Stimulated activated CD4-positive, alpha-beta T cell treated with anti-CD3 and anti-CD28 coated beads, TNF-alpha, amount 100 ng/mL, for 4 hours (primary cell): ENCODE results near the gene ACAN.

Source experiments
- DNase-seq, 3 experiments: peaks; one replicate each; pipeline ENCODE4 v3.0.0-alpha.2; 2020; ENCODE audit warnings: low read depth in 3 of 3

Gene ACAN

DNA sequence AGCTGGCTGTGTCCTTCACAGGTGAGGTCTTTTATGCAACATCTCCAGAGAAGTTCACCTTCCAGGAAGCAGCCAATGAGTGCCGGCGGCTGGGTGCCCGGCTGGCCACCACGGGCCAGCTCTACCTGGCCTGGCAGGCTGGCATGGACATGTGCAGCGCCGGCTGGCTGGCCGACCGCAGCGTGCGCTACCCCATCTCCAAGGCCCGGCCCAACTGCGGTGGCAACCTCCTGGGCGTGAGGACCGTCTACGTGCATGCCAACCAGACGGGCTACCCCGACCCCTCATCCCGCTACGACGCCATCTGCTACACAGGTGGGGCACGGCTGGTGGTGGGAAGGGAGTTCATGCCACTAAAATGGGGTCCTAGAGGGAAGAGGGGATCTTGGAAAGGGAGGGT is 40.1 kb downstream of the ACAN start:
- DNase-seq = no peak

DNA sequence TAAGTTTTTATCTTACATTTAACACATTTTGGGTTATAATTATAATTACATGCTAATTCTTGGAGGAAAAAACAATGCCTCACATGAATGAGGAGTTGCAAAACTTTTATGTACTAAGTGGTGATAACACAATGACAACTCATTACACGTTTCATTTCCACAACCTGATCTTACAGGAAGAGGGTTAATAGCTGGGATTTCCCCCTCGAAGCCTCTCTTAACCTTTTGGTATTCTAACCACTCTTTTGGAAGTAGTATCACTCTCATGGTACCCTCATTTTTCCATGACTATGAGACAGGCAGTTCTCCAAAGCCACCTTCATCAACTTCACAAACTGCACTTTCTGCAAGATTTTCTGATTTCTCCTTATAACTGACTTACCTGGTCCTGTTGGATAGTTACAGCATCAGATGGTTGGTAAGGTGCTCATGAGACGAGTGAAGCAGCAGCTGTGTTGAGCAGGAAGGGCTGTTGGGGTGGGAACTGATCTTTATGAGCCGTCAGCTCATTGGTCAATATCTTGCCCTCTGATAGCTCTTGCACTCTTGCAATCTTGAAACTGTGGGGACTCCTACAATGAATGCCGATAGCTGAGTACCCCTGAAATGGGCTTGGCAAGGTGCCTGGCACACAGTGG is 41.6 kb downstream of the ACAN start:
- DNase-seq = no peak

DNA sequence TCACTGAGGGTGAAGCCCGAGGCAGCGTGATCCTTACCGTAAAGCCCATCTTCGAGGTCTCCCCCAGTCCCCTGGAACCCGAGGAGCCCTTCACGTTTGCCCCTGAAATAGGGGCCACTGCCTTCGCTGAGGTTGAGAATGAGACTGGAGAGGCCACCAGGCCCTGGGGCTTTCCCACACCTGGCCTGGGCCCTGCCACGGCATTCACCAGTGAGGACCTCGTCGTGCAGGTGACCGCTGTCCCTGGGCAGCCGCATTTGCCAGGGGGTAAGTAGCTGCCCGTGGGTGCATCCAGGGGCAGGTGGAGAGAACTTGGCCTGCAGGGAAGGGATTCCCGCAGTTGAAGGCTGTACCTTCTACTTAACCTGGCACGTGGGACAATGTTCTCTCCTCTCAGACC is 42.4 kb downstream of the ACAN start:
- no peak for DNase-seq

DNA sequence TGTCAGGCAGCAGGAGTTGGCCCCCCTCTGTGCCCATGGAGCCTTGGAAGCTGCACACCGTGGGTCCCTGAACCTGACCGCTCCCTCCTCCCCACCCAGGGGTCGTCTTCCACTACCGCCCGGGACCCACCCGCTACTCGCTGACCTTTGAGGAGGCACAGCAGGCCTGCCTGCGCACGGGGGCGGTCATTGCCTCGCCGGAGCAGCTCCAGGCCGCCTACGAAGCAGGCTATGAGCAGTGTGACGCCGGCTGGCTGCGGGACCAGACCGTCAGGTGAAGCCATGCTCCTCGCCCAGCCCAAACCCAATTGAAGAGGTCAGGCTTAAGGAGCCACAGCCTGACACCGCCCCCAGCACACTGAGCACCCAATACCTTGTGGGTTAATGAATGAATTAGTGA is 43.9 kb downstream of the ACAN start:
- no peak for DNase-seq

DNA sequence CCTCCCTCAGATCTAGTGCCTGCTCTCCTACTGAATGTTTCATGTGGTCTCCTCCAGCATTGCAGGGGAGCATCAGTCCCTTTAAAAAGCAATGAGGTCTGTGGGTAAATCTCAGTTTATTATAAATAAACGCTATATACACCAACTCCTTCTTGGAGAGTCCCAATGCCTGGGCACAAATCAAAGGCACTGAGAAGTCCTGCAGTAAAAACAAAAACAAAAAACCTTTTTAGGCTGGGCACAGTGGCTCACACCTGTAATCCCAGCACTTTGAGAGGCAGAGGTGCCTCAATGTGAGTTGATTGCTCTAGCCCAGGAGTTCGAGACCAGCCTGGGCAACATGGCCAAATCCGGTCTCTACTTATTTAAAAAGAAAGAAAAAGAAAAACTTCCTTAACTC is 45.0 kb downstream of the ACAN start:
- no peak for DNase-seq

DNA sequence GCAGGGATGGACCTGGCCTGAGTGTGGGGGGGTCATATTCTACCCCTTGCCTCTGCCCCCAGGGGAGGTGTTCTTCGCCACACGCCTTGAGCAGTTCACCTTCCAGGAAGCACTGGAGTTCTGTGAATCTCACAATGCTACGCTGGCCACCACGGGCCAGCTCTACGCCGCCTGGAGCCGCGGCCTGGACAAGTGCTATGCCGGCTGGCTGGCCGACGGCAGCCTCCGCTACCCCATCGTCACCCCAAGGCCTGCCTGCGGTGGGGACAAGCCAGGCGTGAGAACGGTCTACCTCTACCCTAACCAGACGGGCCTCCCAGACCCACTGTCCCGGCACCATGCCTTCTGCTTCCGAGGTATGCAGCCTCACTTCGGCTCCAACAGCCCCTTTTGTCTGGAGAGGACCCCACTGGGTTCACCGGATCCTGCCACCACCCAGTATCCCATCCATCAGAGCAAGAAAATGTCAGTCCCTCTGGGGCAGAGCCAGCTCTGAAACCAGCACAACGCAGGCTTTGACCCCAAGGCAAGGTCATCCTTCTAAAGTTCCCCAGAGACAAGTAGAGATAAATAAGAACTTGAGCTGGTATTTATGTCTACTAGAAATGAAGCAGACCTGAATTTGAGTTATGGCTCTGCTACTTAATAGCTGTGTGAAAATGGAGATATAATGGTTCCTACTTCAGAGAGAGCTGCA is 46.3 kb downstream of the ACAN start:
- DNase-seq = no peak

DNA sequence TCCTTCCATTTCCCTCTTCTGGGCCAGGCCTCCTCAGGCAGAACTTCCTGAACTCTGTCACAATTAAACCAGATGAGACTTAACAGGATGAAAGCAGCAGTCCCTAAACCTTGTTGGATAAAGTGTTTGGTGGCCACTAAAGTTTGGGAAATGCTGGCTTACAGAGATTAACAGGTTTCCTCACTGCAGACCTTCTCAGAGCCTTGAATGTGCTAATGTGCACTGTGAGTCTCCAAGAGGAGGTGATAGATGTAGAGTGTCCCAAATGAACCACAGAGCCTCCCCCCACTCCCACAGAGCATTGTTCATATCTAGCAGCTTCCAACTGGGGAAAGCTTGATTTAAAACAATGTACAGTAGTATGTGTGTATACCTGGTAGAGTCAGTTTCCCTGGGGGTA is 49.2 kb downstream of the ACAN start:
- no peak for DNase-seq

DNA sequence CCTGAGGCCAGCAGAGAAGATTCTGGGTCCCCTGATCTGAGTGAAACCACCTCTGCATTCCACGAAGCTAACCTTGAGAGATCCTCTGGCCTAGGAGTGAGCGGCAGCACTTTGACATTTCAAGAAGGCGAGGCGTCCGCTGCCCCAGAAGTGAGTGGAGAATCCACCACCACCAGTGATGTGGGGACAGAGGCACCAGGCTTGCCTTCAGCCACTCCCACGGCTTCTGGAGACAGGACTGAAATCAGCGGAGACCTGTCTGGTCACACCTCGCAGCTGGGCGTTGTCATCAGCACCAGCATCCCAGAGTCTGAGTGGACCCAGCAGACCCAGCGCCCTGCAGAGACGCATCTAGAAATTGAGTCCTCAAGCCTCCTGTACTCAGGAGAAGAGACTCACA is 55.7 kb downstream of the ACAN start:
- DNase-seq = no peak

DNA sequence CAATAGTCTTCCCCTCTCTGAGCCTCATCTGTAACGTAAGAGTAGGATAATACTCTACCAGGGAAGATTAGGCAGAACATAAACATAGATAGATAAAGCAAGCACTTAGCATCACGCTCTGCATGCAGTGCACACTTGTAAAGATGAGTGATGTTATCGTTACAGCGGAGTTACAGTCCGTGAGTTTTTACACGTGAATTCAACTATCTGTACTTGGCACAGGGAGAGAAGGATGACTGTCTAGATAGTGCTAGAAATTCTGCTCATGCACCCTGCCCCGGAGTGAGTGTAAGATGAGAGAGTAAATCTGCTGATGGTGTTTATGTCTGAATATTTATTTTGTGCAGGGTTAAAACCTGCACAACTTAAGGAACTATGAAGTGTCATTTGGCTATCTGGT is 56.3 kb downstream of the ACAN start:
- no peak for DNase-seq

DNA sequence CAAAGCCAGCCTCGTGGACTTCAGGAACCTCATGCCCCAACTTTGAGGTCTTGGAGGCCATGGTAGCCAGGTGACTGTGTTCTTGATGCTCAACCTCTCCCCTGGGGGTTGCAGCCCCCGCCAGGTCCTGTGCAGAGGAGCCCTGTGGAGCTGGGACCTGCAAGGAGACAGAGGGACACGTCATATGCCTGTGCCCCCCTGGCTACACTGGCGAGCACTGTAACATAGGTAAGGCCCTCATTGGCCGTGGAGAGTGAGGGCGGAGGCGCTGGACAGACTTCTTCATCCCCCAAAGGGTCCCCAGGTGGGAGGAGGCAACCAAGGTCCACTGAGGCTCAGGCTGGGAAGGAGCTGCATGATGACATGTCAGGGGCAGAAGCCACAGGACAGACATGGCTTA is 57.0 kb downstream of the ACAN start:
- no peak for DNase-seq

DNA sequence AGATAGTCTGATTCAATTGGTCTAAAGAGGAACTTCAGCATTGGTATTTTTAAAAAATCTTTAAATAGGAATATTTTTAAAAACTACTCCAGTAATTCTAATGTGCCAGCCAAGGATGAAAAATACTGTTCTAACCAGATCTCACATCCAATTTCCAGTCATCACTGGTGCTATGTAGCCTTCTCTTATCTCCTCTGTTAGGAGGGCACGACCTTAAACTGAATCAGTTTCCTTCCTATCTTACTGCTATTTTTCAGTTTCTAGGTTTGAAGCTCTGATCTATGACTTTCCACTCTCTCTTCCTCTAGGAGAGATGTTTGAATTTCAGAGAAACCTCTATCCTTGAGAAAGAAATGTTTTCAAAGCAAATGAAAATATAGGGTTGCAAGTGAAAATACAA is 60.2 kb downstream of the ACAN start:
- DNase-seq = no peak

DNA sequence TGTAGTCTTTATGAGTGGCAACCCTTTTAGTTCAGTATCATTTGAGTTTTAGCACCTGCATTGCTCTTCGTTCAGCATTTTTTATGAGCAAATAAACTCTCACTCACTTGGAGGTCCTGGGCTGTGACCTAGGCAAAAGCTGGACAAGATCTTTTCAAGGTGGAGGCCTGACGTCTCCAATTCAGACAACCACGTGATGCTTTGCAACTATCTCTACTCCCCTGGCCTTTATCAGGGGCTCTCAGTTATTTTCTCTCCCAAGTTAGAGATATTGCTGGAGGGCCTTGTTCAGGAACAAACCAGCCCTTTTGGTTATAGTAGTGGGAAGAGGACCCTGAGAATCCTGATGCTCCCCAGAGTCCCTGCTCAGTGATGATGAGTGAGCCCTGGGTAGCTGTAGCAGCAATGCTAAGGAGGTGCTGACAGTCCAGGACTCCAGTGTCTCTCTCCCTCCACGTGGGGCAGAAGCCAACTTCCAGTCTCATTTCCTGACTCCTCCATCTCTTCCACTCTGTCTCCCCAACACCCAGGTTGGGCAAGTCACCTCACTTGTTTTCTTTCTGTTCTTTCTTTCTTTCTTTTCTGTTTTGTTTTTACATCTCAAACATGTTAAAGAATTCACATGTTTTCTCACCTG is 61.7 kb downstream of the ACAN start:
- DNase-seq = no peak

DNA sequence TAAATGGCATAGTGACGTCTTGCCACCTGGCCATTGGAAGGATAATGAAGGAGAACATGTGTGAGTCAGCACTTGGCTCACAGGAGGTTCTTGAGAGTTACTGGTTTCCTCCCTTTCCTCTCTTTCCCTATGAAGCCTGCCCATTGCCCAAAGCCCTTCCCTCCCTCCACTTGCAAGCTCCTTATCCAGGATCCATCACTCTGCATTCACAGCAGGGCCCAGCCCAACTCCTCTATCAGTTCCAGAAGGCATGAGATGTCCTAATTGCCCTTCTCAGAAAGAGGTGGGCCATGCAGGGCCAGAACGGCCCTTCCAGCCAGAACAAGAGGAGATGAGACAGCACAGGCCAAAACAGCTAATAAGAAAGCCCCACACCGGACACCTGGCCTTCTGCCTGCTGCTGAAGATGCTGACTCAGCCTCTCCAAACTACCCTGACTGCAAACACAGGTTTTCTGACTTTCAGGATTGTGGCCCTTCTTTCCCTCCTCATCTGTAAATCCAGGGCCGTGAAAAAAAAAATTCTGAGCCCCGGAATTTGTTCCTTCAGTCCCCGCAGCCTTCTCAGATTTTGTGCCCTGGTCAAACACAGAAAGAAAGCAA is 62.4 kb downstream of the ACAN start:
- no peak for DNase-seq

DNA sequence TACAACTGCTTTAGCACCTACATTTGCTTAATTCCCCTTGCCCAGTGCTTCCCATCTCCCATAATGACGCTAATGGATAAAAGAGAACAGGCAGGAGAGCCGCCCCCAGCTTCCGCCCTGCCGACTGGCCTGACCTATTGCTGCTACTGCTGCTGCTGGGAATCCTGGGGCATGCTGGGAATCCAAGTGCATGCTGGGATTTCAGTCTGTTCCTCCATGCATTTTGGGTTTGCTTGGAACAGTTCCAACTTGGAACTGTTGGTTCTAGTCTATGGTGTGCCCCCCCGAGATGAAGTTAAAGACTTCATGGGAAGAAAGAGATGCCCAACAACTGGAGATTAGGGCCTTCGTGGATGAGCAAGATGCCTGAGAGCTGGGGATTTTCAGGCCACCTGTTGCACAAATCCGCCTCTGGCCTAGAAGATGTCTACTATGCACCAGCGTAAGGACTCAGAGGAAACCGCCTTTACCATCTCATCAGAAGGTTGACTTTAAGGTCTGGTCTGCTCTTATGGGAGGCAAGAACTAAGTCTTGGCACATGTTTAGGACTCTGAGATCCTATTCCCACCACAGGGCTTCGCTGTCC is 63.2 kb downstream of the ACAN start:
- DNase-seq = no peak

DNA sequence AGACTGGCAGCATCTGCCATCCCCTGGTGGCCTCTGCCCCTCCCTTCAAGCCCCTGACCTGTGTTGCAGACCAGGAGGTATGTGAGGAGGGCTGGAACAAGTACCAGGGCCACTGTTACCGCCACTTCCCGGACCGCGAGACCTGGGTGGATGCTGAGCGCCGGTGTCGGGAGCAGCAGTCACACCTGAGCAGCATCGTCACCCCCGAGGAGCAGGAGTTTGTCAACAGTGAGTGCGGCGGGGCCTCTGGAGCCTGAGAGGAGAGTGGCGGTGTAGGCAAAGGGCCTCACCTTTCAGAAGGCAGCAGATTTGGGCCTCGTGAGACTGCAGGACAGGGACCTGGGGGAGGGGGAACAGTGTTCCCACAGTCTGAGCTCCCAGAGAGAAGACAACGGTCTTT is 68.1 kb downstream of the ACAN start:
- no peak for DNase-seq

DNA sequence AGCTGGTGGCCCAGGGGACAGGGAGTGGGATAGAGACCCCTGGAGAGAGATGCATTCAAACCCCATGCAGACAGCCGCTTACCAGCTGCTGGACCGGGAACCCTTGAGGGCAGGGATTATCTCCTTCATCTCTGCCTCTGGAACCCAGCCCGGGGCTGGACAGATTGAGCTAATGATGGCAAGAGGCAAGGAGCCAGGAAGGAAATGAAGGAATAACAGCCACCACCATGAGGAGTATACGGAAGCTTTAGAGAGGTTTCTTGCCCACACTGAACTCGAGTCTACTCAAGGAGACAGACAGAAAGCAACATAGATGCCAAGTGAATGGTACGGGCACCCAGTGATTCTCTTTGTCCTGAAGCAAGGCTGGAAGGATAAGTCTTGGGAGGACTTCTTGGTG is 68.9 kb downstream of the ACAN start:
- no peak for DNase-seq

DNA sequence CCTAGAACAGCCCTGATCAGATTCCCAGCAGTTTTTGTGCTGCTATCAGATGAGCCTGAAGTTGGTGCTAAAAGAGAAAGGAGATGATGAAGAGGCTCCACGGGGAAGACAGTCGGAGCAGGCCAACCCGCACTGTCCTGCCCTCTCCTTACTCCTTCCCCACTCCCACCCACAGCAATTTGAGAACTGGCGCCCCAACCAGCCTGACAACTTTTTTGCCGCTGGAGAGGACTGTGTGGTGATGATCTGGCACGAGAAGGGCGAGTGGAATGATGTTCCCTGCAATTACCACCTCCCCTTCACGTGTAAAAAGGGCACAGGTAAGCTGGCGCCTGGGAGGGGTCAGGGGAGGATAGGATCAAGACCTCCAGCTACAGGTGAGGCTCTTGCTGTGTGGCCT is 69.5 kb downstream of the ACAN start:
- DNase-seq = no peak

DNA sequence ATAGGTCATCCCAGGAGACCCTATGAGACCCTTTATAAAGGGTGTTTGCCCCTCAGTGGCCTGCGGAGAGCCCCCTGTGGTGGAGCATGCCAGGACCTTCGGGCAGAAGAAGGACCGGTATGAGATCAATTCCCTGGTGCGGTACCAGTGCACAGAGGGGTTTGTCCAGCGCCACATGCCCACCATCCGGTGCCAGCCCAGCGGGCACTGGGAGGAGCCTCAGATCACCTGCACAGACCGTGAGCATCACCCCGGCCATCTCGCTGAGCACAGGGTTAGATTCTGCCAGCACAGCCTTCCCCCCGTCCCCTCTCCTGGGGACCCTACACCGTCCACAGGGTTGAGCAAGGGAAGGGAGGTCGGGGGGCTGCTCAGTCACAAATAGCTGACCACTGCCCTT is 70.5 kb downstream of the ACAN start:
- no peak for DNase-seq

DNA sequence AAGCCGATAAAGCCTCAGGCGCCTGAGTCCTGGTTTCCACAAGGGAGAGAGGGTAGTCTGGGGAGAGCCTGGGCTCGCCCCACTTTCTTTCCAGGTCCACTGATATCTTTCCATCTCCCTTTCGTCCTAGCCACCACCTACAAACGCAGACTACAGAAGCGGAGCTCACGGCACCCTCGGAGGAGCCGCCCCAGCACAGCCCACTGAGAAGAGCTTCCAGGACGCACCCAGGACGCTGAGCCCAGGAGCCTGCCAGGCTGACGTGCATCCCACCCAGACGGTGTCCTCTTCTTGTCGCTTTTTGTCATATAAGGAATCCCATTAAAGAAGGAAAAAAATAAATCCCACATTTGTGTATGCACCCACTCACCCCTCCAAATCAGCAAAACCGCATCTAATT is 71.0 kb downstream of the ACAN start:
- DNase-seq = no peak

DNA sequence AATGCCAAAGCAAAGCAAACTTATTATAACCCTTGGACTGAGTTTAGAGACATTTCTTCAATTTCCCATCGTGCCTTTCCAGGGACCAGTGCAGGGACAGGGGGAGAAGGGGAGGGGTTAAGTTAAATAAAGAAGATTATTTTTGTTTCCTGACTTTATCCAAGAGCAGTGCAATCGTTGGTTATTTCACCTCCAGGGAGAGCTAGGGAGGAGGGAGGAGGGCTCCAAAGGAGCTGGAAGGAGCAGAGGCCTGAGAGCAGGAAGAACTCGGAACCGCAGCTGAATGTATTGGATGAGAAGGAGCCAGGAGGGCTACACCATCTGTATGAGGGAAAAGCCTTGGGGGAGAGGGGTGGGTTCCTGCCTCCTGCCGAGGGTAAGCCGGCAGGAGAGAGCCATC is 71.4 kb downstream of the ACAN start:
- DNase-seq = no peak

DNA sequence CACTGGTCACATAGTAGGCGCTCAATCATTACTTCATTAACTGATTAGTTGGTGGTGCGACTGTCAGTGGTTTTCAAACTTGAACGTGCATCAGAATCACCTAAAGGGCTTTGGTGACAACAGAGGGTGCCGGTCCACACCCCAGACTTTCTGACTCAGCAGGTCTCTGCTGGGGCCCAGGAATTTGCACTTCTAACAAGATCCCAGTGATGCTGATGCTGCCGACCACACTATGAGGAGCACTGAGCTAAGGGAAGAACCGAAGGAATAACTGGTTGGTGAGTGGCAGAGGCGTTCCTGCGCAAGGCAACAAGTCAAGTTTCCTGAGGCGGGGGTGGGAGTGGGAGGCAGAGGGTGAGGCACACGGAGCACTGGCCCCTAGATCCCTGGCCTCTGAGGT is 73.3 kb downstream of the ACAN start:
- DNase-seq = no peak

DNA sequence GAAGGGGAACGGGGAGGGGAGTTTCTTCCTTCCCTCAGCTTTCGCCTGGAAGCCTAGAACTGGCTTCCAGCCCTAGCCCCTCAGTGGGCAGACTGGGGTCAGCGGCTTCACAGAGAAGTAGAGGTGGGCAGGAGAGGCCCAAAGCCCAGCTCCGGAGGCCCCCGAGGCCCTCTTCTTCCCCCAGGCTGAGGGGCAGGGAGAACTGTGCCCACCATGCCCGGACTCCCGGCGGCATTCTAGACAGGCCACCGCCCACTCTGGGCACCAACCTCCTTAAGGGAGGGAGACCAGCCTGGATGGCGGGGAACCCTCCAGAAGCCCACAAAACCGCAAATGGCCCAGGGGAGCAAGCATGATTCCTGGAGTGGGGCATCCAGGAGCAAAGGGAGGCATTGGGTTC is 74.2 kb downstream of the ACAN start:
- DNase-seq = no peak

DNA sequence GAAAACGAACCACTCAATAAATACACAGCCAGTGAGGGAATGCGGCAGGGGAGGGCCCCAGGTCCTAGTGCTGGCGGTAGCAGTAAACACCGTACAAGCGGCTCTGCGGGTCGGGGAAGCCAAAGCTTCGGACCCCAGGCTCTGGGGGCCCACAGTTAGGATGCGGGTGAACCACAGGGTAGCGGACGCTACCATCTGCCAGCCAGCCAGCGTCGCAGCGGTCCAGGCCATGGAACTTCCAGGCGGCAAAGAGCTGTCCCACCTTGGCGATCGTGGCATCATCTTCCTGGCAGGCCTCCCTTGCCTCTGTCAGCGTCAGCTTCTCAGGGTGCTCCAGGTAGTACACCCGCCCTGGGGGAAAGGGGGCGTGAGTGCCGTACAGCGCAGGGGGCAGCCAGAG is 74.7 kb downstream of the ACAN start:
- no peak for DNase-seq
